Activated T-cell treated with anti-CD3 and anti-CD28 coated beads for 1 hour (primary cell): ENCODE results near the gene COPA.
A peak's percentile ranks its signal among the peaks of the same experiment; 100 is the strongest.
"Not testable (repeated sequence)": the region's sequence is repeated elsewhere in the genome, so short reads cannot be mapped to it uniquely, and the experiment has no call there.

Experiments
- DNase-seq: peaks from one replicate; pipeline ENCODE4 v3.0.0-alpha.2; 2020; ENCODE audit warnings: low read depth

Gene COPA

GRCh38 chr1:160325252-160325651, 17.8 kb downstream of the COPA start:
- no peak for DNase-seq

- DNase-seq: no peak
These were observed 20.2 kb downstream of the COPA start for GRCh38 chr1:160322831-160323230.

DNA sequence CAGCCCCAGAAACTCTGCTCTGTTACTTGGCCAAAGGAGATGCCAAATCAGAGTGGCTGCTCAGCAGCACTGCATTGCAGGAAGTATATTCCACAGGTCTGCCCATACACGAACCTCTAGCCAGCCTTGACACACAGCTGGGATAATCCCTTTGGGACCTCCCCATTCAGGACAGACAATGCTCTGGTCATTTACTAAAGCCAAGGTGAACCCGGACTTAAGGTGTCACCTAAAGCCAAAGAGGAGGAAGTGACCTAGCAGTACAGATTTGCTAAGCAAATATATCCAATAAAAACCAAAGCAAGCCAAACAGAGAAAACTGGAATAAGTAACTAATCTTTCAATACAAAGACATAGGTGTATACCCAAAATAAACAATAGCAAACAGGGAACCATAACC, 27.7 kb downstream of the COPA start:
- DNase-seq: no peak

DNA sequence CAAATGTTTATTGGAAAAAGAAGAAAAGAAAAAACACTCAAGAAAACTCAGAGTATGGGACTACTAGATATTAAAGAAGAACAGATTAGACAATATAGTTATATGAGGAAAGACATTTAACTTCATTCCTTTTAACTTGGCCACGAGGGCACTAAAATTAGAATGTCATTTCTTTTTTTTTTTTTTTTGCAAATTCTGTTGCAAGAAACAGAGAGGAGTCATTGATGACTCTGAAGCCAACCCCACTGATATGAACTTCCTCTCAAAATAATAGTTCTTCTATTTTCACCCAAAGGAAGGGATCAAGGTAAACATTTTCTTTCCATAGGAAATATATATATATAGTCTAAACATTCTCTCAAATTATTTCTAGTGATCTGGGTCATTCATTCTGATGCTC, 33.5 kb downstream of the COPA start:
- DNase-seq: no peak

DNA sequence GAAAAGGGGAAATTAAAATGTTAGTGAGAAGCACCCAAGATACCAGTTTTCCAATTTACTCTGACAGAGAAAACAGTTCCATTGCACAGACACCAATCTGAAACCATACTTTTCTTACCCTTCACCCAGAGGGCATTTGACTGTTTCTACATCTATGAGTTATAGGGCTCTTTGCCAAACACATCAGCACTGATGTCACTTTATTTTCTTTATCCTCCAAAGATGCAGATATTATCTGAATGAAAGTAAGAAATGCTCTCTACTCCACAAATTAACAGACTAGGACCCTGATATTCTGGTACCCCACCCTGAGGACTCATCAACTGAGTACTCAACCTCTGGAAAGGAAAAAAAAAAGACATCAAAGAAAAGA, 33.9 kb downstream of the COPA start:
- DNase-seq: no peak

GRCh38 chr1:160308451-160309184, 34.4 kb downstream of the COPA start:
- DNase-seq: no peak

GRCh38 chr1:160307118-160307791, 35.8 kb downstream of the COPA start:
- DNase-seq: no peak

- no peak for DNase-seq
These were observed 42.9 kb downstream of the COPA start for GRCh38 chr1:160300173-160300572.

- no peak for DNase-seq
These were observed 47.0 kb downstream of the COPA start for GRCh38 chr1:160296036-160296435.

DNA sequence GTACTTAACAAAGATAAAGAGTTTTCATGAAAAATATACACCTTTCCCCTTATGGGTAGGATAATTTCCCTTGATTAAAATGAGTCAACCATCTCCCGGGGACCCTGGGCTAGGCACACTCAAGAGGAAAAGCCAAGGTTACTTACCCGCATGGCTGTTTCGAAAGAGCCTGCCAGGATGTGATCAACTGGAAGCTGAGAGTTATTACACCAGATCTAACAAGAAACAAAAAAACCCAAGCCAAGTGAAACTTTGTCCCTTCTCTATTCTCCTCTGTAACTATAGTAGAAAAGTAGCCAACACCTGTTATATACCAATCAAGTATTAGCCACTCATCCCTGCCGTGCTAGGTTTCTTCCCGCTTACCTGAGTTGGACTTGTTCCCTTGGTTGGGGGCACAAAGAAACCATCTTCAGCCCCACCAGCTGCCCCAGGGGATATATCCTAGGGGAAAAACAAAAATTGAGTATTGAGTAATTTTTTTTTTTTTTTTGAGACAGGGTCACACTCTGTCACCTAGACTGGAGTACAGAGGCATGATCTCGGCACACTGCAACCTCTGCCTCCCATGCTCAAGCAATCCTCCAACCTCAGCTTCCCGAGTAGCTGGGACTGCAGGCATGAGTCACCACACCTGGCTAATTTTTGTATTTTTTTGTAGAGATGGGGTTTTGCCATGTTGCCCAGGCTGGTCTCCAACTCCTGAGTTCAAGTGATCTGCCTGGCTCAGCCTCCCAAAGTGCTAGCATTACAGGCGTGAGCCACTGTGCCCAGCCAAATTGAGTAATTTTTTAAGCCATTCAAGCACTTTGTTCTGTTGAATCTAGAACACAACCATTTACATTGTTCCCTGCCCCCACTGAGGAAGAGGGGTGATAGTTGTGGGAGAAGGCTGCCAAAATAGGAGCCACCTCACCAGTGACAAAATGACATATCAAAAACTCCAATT, 49.8 kb downstream of the COPA start:
- no peak for DNase-seq

DNA sequence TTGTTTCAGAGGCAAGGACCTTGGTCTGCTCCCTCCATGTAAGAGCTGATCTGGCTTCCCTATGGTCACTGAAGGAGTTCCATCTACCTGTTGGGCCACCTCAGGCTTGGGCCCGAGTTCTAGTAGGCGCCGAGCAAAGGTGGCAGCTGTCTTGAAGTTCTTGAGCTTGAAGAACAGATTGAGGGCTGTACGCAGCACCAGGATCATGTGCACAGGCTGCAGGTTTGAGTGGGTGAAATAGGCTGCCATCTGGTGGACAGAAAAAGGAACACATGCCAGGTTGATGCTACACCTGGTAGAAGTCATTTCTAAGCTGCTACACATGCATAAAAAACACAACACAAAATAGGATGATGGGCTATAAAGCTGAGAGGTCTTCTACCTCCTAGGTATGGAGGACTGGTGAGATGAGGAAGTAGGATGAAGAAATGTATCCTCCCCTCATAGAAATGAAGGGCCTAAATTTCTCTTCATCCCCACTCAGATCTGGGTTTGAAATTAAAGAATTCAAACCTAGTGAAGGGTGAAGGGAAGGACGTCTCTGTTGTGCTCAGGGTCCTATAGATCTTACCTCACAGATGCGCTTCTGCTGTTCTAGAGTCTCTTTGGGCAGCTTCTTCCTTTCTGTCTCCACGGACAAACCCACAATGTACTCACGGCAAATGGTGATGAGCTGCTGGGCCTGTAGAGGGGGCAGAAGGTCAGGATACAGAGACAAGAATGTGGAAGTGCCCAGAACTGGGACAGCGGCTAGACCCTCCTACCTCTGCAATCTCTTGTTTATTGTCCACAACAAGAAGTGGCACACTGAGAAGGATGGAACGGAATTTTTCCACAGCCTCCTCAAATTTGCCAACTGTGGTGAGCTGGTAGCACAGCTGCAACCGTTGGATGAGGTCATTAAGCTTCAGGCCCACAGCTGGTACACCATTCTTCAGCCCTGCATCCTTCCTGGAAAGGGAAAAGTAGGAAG, 51.5 kb downstream of the COPA start:
- peak; percentile 48 for DNase-seq

- not testable (repeated sequence) for DNase-seq
These were observed 55.3 kb downstream of the COPA start for GRCh38 chr1:160287769-160288168.

- no peak for DNase-seq
These were observed 57.5 kb downstream of the COPA start for GRCh38 chr1:160285506-160285905.

DNA sequence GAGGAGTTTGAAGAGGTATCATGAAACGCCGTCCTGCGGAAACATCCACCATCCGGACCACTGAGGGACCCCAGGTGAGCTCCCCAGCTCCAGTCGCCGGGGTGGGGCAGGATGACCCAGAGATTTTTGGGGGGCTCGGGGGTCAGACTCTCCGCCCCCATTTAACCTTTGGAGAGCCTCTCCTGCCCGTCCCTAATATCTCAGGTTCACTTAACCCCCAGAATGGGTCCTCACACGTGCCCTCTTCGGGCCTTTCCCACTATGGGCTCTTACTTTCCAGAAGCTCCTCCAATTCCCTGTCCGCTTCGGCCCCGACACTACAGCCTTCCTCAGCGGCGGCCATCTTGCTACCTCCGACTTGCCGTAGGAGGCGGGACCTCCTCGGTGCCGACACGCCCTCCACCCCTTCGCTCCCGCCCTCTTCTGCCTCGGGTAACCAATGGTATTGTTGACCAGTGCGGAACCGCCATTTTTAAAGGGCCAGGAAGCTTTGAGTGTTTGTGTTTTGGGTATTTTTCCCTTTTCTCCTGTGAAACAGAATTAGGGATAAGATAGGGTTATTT, 58.2 kb downstream of the COPA start, which contains the start of gene PEX19:
Gene PEX19 (minus strand): TSS at position 352 of the 563 bp plus-strand sequence. CDS start 9 bp downstream, at position 343.
- DNase-seq: peak; percentile 90

DNA sequence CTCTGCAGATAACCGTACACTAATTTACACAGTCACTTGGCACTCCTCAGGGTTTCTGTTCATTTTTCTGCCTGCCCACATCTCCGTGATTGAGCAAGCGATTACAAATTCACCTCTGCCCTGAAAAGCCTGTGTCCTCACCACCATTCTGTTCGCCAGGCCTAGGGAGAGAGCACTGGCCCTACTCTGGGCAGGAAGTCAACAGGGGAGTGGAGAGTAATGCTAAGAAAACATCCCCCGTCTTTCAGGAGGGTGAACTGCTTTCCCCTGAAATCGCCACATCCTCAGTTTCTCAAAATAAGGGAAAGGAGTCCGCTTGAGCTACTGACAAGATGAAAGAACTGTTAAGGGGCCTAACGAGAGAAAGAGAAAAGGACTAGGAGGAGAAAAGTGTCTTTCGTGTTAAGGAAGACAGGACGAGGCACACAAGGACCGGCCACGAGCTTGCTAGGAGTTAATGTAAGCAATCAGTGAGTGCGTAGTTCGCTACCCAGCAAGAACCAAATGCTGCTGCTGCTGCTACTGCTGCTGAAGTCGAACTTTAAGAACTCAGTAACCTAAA, 58.7 kb downstream of the COPA start:
- peak; percentile 1 for DNase-seq

DNA sequence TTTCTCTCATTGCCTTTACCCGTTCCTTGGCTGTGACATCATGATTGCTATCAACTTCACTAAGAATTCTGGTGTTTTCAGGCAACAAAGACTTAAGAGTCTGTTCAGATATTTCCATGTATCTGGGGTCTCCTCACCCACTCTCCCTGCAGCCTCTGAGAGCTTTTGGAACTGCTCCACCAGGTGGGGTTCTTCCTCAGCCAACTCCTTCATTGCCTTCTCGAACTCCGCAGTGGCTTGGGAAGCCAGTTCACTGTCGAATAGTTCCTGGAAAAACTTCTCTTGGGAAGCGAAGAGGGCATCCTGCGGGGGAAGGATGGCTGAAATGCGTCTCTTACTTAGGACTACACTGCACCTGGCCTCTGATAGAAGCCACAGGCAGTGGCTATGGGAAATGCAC, 60.2 kb downstream of the COPA start:
- no peak for DNase-seq

GRCh38 chr1:160277987-160278386, 65.1 kb downstream of the COPA start:
- DNase-seq: no peak

DNA sequence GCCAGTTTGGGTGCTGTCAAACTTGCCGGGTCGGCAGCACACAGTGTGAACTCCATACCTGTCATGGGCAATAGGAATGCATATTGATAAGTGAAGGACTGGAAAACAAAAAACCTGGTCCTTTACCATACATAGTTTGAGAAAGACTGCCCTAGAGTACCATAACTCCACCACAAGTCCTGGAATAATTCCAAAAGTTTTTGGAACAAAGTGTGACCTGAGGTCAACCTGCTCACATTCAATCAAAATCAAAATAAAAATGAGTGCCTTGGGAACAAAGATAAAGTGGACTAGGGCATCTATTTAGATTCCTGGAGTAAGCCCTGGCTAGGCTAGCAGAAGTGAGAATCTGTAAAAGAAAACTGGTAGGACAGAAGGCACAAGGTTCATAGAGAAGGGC, 65.7 kb downstream of the COPA start:
- no peak for DNase-seq

GRCh38 chr1:160271025-160271424, 72.0 kb downstream of the COPA start:
- DNase-seq: no peak

DNA sequence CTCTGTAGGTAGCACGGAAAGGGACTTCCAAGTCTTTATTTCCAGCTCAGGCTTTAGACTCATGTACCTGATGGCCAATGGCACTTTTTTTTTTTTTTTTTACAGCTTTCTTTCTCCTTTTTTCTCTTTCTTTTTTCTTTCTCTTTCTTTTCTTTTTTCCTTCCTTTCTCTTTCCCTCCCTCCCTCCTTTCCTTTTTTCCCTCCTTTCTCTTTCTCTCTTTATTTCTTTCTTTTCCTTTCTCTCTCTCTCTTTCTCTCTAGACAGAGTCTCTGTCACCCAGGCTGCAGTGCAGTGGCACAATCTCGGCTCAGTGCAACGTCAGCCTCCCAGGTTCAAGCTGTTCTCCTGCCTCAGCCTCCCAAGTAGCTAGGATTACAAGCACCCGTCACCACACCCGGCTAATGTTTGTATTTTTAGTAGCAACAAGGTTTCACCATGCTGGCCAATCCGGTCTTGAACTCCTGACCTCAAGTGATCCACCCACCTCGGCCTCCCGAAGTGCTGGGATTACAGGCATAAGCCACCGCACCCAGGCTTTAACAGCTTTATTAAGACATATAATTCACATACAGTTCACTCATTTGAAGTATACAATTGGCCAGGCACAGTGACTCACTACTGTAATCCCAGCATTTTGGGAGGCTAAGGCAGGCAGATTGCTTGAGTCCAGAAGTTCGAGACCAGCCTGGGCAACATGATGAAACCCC, 75.6 kb downstream of the COPA start:
- DNase-seq: no peak
